OCI-LY7 (cell line): ENCODE measurements around the gene NSRP1. TPM values are rescaled to one million over a fixed set of nuclear protein-coding genes. Genes with fewer than 3 reads are reported as not detected.

Source experiments
- BruUV-seq: library from RNA; stranded (reverse); fragments of 400-500 nt; replicated peaks from 2 replicates; lab custom pipeline; 2021; lab: Mats Ljungman, UMichigan
- CTCF ChIA-PET: fragments of 300-600 bp; sonication (Branson Sonifier 250); formaldehyde crosslinking; loops from one replicate; lab custom pipeline; 2022; ENCODE audit warnings: antibody characterized with exemption; ENCODE audit not compliant: unreplicated experiment; lab: Charles Lee
- POLR2A ChIA-PET: fragments of 300-600 bp; sonication (Branson Sonifier 250); formaldehyde crosslinking; loops from one replicate; lab custom pipeline; 2022; ENCODE audit warnings: antibody characterized with exemption; lab: Charles Lee
- DNase-seq: peaks from one replicate; pipeline ENCODE4 v3.0.0-alpha.2; 2015; ENCODE audit warnings: low spot score
- H2AFZ ChIP-seq: fragments of 200-600 bp; sonication (generic), shearing (Covaris generic); 2 replicates; pipeline ENCODE4 v1.6.1; 2014; ENCODE audit warnings: mild to moderate bottlenecking, antibody characterized with exemption, low read length, moderate library complexity
- H3K27ac ChIP-seq: fragments of 200-600 bp; sonication (generic); 2 replicates; pipeline ENCODE4 v1.5.1; 2014; ENCODE audit warnings: mixed run types, low read depth, mild to moderate bottlenecking, moderate library complexity, low read length, inconsistent platforms; ENCODE audit not compliant: poor library complexity, severe bottlenecking
- H3K36me3 ChIP-seq: fragments of 200-600 bp; sonication (generic); 2 replicates; pipeline ENCODE4 v1.6.1; 2014; ENCODE audit warnings: mild to moderate bottlenecking, antibody characterized with exemption, low read length, moderate library complexity, mixed read lengths; ENCODE audit not compliant: insufficient read depth
- H3K4me1 ChIP-seq: fragments of 200-600 bp; sonication (generic); 2 replicates; pipeline ENCODE4 v1.5.1; 2014; ENCODE audit warnings: mild to moderate bottlenecking, low read length; ENCODE audit not compliant: insufficient read depth, poor library complexity, severe bottlenecking
- H3K4me2 ChIP-seq: fragments of 200-600 bp; sonication (generic); 2 replicates; pipeline ENCODE4 v1.6.1; 2014; ENCODE audit warnings: mild to moderate bottlenecking, low read length
- H3K4me3 ChIP-seq: fragments of 200-600 bp; sonication (generic); 2 replicates; pipeline ENCODE4 v1.5.1; 2014; ENCODE audit warnings: mild to moderate bottlenecking, low read depth, low read length; ENCODE audit not compliant: poor library complexity, severe bottlenecking
- H3K79me2 ChIP-seq: fragments of 200-600 bp; sonication (generic); 2 replicates; pipeline ENCODE4 v1.6.1; 2016; ENCODE audit warnings: low read depth, mild to moderate bottlenecking, low read length, moderate library complexity, mixed read lengths; ENCODE audit not compliant: insufficient read depth
- H3K9me2 ChIP-seq: fragments of 200-600 bp; sonication (generic); 2 replicates; pipeline ENCODE4 v1.6.1; 2016; ENCODE audit warnings: mild to moderate bottlenecking, low read length, mixed read lengths; ENCODE audit not compliant: insufficient read depth
- H3K9me3 ChIP-seq: fragments of 200-600 bp; sonication (generic); 2 replicates; pipeline ENCODE4 v1.6.1; 2014; ENCODE audit warnings: mild to moderate bottlenecking, mixed run types, low read length, mixed read lengths
- H4K20me1 ChIP-seq: fragments of 200-600 bp; sonication (generic); 2 replicates; pipeline ENCODE4 v1.6.1; 2014; ENCODE audit warnings: mild to moderate bottlenecking, antibody characterized with exemption, low read length, moderate library complexity, mixed read lengths; ENCODE audit not compliant: insufficient read depth
- EZH2phosphoT487 ChIP-seq: fragments of 200-600 bp; sonication (generic); IDR thresholded peaks from 2 replicates; pipeline ENCODE4 v1.6.1; 2018; ENCODE audit warnings: low read depth, borderline replicate concordance, mild to moderate bottlenecking, mixed run types, antibody characterized with exemption, low read length, moderate library complexity, mixed read lengths
- intact Hi-C: fragments of 100-400 bp; cut with micrococcal nuclease; formaldehyde crosslinking; loops from one replicate; pipeline ENCODE4 v1.10.0; 2022; ENCODE audit not compliant: unreplicated experiment
- total RNA-seq, 2 experiments: library from RNA; depleted of rRNA in 1 of 2; stranded (reverse); fragments of >200 nt in 1 of 2; shearing (Covaris generic) in 1 of 2; gene quantifications; 2 replicates each; pipeline ENCODE4 v1.2.3, GENCODE V29; 2014 to 2022
- TF ChIP-seq, protein P1 (sequence below): fragments of 200-600 bp; sonication (generic); conservative IDR thresholded peaks from 2 replicates; pipeline ENCODE4 v1.5.1; 2014; ENCODE audit warnings: mild to moderate bottlenecking, antibody characterized with exemption, low read length, moderate library complexity, mixed read lengths

Gene NSRP1
- total RNA-seq, 2 experiments from 2014 or later = 18.6 to 44.1 TPM

DNA sequence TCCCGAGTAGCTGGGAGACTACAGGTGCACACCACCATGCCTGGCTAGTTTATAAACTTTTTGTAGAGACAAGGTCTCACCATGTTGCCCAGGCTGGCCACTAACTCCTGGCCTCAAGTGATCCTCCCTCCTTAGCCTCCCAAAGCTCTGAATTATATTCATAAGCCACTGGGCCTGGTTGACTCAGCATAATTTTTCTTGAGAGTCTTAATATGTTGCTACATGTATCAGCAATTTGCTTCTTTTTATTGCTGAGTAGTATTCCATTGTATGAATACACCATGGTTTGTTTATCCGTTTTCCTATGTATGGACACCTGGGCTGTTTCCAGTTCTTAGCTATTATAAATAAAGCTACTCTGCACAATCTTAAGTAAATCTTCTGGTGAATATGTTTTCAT is 42.4 kb upstream of the NSRP1 start:
- CTCF ChIA-PET = no interaction called here
- BruUV-seq = no TSS peak
- no peak for TF ChIP-seq EZH2phosphoT487
- TF ChIP-seq, protein P1, sequence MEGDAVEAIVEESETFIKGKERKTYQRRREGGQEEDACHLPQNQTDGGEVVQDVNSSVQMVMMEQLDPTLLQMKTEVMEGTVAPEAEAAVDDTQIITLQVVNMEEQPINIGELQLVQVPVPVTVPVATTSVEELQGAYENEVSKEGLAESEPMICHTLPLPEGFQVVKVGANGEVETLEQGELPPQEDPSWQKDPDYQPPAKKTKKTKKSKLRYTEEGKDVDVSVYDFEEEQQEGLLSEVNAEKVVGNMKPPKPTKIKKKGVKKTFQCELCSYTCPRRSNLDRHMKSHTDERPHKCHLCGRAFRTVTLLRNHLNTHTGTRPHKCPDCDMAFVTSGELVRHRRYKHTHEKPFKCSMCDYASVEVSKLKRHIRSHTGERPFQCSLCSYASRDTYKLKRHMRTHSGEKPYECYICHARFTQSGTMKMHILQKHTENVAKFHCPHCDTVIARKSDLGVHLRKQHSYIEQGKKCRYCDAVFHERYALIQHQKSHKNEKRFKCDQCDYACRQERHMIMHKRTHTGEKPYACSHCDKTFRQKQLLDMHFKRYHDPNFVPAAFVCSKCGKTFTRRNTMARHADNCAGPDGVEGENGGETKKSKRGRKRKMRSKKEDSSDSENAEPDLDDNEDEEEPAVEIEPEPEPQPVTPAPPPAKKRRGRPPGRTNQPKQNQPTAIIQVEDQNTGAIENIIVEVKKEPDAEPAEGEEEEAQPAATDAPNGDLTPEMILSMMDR = no peak
- Histone ChIP-seq H3K36me3 (no peaks in the 10 kb centered on the region), H3K4me3 (no peak overlapping the region), H2AFZ (no peak overlapping the region), H3K79me2 (no peaks in the 10 kb centered on the region), H3K27ac (no peak overlapping the region), H3K4me1 (no peaks in the 10 kb centered on the region), H3K4me2 (no peak overlapping the region), H3K9me3 (no peaks in the 10 kb centered on the region), H3K9me2 (no peaks in the 10 kb centered on the region), H4K20me1 (no peaks in the 10 kb centered on the region)
- POLR2A ChIA-PET = no interaction called here
- DNase-seq = no peak
- intact Hi-C loops = no loop called here

DNA sequence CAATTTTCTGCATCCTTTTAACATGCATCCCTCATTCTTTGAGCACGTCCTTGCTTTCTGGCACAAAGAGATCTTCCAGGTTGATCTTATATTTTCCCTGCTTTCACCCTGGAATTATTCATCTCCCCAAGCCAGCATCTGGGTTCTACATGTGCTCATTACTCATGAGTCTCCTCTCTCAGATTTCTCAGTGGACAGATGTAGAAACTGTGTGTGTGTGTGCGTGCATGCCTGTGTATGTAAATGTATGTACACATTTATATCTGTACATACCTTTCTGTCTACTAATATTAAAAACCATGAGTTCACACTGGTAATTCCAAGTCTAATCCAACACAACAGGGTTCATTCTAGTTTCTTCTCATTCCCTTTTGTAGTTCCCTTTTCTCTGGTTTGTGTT is 41.9 kb upstream of the NSRP1 start:
- POLR2A ChIA-PET = no interaction called here
- intact Hi-C loops = no loop called here
- BruUV-seq = no TSS peak
- Histone ChIP-seq H3K36me3 (no peaks in the 10 kb centered on the region), H3K27ac (no peak overlapping the region), H3K9me3 (no peaks in the 10 kb centered on the region), H3K4me1 (no peaks in the 10 kb centered on the region), H2AFZ (no peak overlapping the region), H3K4me3 (no peak overlapping the region), H4K20me1 (no peaks in the 10 kb centered on the region), H3K79me2 (no peaks in the 10 kb centered on the region), H3K4me2 (no peak overlapping the region), H3K9me2 (no peaks in the 10 kb centered on the region)
- CTCF ChIA-PET = no interaction called here
- TF ChIP-seq, protein P1 = no peak
- no peak for TF ChIP-seq EZH2phosphoT487
- DNase-seq = no peak

DNA sequence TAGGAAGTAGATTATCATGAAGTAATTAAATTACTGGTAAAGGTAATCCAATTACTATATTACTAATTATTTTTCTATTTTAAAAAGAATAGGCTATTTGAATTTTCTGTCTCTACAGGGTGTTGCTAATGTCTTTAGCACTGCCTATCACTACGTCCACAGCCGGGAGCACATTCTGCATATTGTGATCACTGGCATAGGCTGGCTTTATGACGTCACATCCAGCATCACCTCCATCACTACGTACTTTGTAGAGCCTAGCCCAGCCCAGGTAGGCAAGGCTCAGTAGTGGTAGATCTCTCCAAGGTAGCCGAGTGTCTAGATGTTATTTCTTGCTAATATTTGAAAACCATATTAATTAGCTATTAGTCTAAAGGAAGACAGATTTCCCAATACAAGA is 33.8 kb upstream of the NSRP1 start:
- POLR2A ChIA-PET = interaction anchor here (0.6 kb wide), 1 partner anchor 141 kb away, joined by 3 read pairs; no protein-coding TSS in a partner anchor

More for the DNA sequence above, 33.8 kb upstream of the NSRP1 start:
- Histone ChIP-seq H3K9me3 (no peaks in the 10 kb centered on the region), H3K4me3 (no peak overlapping the region), H3K4me1 (no peaks in the 10 kb centered on the region), H3K4me2 (no peak overlapping the region), H3K36me3 (no peaks in the 10 kb centered on the region), H3K79me2 (no peaks in the 10 kb centered on the region), H2AFZ (no peak overlapping the region), H4K20me1 (no peaks in the 10 kb centered on the region), H3K27ac (no peak overlapping the region), H3K9me2 (no peaks in the 10 kb centered on the region)
- BruUV-seq = no TSS peak
- no peak for TF ChIP-seq EZH2phosphoT487
- TF ChIP-seq, protein P1 = no peak
- DNase-seq = no peak
- CTCF ChIA-PET = no interaction called here
- intact Hi-C loops = no loop called here
